Cardiac fibroblast (primary cell): ENCODE data around the gene SDHAF2.
"Not testable (repeated sequence)": the region's sequence is repeated elsewhere in the genome, so short reads cannot be mapped to it uniquely, and the experiment has no call there.

Source experiments
- DNase-seq, 2 donors: peaks; one replicate each; pipeline versions ENCODE4 v3.0.0 to v3.0.0-alpha.2; 2010; ENCODE audit warnings: low read depth in 2 of 2
- H3K4me3 ChIP-seq, 2 donors: replicated peaks in 1 of 2; 1 replicate in 1 of 2; 2 replicates in 1 of 2; pipeline ENCODE4 v1.5.1; 2011; ENCODE audit warnings: low read depth in 2 of 2, low read length in 2 of 2, mild to moderate bottlenecking in 2 of 2, moderate library complexity in 1 of 2
- TF ChIP-seq, protein P1 (sequence below): IDR thresholded peaks from one replicate; pipeline ENCODE4 v1.5.1; 2011; ENCODE audit warnings: low read depth, mild to moderate bottlenecking, low read length, inconsistent platforms

SDHAF2 gene

GRCh38 chr11:61473370-61474012, 43.6 kb downstream of the SDHAF2 start:
- DNase-seq: peak; percentile 33 to 37
- TF ChIP-seq, protein P1, sequence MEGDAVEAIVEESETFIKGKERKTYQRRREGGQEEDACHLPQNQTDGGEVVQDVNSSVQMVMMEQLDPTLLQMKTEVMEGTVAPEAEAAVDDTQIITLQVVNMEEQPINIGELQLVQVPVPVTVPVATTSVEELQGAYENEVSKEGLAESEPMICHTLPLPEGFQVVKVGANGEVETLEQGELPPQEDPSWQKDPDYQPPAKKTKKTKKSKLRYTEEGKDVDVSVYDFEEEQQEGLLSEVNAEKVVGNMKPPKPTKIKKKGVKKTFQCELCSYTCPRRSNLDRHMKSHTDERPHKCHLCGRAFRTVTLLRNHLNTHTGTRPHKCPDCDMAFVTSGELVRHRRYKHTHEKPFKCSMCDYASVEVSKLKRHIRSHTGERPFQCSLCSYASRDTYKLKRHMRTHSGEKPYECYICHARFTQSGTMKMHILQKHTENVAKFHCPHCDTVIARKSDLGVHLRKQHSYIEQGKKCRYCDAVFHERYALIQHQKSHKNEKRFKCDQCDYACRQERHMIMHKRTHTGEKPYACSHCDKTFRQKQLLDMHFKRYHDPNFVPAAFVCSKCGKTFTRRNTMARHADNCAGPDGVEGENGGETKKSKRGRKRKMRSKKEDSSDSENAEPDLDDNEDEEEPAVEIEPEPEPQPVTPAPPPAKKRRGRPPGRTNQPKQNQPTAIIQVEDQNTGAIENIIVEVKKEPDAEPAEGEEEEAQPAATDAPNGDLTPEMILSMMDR: no peak
- H3K4me3 ChIP-seq: no peak overlapping the region

DNA sequence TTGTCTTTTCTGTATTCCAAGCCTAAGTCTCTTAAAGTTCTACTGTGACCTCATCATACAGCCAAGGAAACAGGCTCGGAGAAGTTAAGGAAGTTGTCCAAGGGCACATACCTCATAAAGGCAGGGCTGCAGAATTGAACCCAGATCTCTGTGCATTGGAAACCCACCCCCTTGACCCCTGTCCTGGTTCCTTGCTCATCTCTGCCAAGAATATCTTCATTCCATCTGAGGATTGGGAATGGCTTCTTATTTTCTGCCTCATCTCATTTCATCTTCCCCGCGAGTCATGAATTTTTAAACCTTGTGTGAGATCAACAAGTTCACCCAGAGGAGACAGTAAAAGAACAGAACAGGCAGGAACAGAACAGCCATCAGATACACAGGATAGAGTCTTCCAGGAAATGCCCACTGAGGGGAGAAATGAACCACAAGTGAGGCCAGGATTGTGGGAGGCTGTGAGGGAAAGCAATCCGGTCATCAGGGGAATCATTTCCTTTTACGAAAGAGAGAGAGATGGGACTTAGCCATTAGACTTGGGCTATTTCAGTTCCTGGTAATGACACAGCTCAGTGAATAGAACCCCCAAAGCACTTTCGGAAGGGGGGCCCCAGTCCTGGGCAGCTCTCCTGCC, 44.2 kb downstream of the SDHAF2 start:
- no peak overlapping the region for H3K4me3 ChIP-seq
- DNase-seq: no peak
- TF ChIP-seq, protein P1: no peak

- TF ChIP-seq, protein P1: no peak
- H3K4me3 ChIP-seq: no peak overlapping the region
- DNase-seq: no peak
These were observed 45.5 kb downstream of the SDHAF2 start for GRCh38 chr11:61475433-61475832.

- no peak overlapping the region for H3K4me3 ChIP-seq
- TF ChIP-seq, protein P1: no peak
- DNase-seq: no peak
These were observed 46.4 kb downstream of the SDHAF2 start for GRCh38 chr11:61476371-61476770.

DNA sequence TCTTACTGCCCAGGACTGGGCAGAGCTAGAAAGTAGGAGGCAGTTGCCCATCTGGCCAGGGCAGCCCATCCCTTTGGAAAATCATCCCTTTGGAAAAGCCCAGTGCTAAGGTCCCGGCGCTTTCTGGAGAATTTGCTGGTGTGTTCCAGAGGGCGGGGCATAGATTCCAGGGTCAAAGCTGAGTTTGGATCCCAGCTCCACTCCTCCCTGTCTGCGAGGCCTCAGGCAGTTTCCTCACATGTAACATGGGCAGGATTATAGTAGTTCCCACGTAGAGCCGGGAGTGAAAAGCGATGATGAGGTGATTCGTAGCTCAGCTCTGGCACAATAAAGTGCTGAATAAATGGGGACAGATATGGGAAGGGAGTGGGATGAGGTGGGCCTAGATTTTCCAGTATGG, 47.2 kb downstream of the SDHAF2 start:
- no peak for DNase-seq
- TF ChIP-seq, protein P1: no peak
- no peak overlapping the region for H3K4me3 ChIP-seq

DNA sequence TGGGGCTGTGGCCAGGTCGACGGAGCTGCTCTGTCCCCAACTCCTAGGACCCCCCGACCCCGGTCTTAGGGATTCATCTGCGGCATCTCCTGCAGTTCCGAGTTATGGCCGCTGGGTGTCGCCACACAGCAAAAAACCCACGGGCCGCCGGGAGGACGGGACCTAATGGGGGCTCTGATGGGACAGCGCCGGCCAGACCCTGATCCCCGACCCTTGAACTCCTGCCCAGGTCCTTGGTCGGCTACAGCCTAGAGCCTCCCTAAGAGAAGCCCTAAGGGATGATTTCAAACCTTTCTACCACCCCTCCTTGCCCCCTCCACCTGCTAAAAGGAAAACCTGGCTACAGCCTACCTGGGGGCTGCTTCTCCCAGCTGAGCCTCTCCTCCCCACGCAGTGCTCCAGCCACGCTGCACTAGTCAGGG, 47.8 kb downstream of the SDHAF2 start:
- H3K4me3 ChIP-seq: no peak overlapping the region
- peak; percentile 34 to 37 for DNase-seq
- TF ChIP-seq, protein P1: peak; percentile 89

GRCh38 chr11:61479360-61480058, 49.6 kb downstream of the SDHAF2 start:
- DNase-seq, H3K4me3 ChIP-seq: not testable (repeated sequence)
